Adipocyte (in vitro differentiated cells): Measurements from ENCODE around the gene NHSL2.

Experiments
- DNase-seq: peaks from one replicate; pipeline ENCODE4 v3.0.0-alpha.2; 2015; ENCODE audit warnings: low read depth
- H3K27me3 ChIP-seq: replicated peaks from 2 replicates; pipeline ENCODE4 v1.7.0; 2013; ENCODE audit warnings: mild to moderate bottlenecking, low read length, moderate library complexity; ENCODE audit not compliant: control insufficient read depth, insufficient read depth
- H3K36me3 ChIP-seq: 2 replicates; pipeline ENCODE4 v1.7.0; 2013; ENCODE audit warnings: low read length, mild to moderate bottlenecking, moderate library complexity; ENCODE audit not compliant: control insufficient read depth, insufficient read depth, severe bottlenecking
- H3K4me1 ChIP-seq: 2 replicates; pipeline ENCODE4 v1.7.0; 2013; ENCODE audit warnings: mild to moderate bottlenecking, low read length, moderate library complexity; ENCODE audit not compliant: control insufficient read depth, insufficient read depth
- H3K4me3 ChIP-seq: 2 replicates; pipeline ENCODE4 v1.7.0; 2013; ENCODE audit warnings: mild to moderate bottlenecking, low read length, moderate library complexity
- H3K9ac ChIP-seq: 2 replicates; pipeline ENCODE4 v1.7.0; 2013; ENCODE audit warnings: mild to moderate bottlenecking, low read length, moderate library complexity
- H3K9me3 ChIP-seq: 2 replicates; pipeline ENCODE4 v1.7.0; 2013; ENCODE audit warnings: mild to moderate bottlenecking, low read length, moderate library complexity; ENCODE audit not compliant: control insufficient read depth

NHSL2 gene

GRCh38 chrX:72020788-72021187 lies 110.1 kb downstream of the NHSL2 start:
- H3K4me1 ChIP-seq = peaks cover 18% of the 10 kb centered on the region
- no peaks in the 10 kb centered on the region for H3K9me3 ChIP-seq
- peaks cover 30% of the 10 kb centered on the region for H3K27me3 ChIP-seq
- DNase-seq = no peak
- H3K4me3 ChIP-seq = no peak overlapping the region
- H3K9ac ChIP-seq = no peak overlapping the region
- H3K36me3 ChIP-seq = no peaks in the 10 kb centered on the region

GRCh38 chrX:72021975-72022374 lies 111.3 kb downstream of the NHSL2 start:
- H3K4me1 ChIP-seq = peaks cover 18% of the 10 kb centered on the region
- H3K9me3 ChIP-seq = no peaks in the 10 kb centered on the region
- H3K27me3 ChIP-seq = peaks cover 39% of the 10 kb centered on the region
- no peak overlapping the region for H3K4me3 ChIP-seq
- no peak overlapping the region for H3K9ac ChIP-seq
- H3K36me3 ChIP-seq = no peaks in the 10 kb centered on the region
- DNase-seq = peak; percentile 31

- Histone ChIP-seq H3K9me3 (no peaks in the 10 kb centered on the region), H3K27me3 (peaks cover 33% of the 10 kb centered on the region), H3K36me3 (no peaks in the 10 kb centered on the region), H3K4me3 (no peak overlapping the region), H3K4me1 (peaks cover 24% of the 10 kb centered on the region), H3K9ac (no peak overlapping the region)
- DNase-seq = no peak
These were observed 112.4 kb downstream of the NHSL2 start for GRCh38 chrX:72023071-72023470.

GRCh38 chrX:72025236-72025770 lies 114.7 kb downstream of the NHSL2 start:
- Histone ChIP-seq H3K9me3 (no peaks in the 10 kb centered on the region), H3K4me3 (no peak overlapping the region), H3K9ac (no peak overlapping the region), H3K4me1 (peaks cover 26% of the 10 kb centered on the region), H3K27me3 (peaks cover 37% of the 10 kb centered on the region), H3K36me3 (no peaks in the 10 kb centered on the region)
- DNase-seq = no peak

- no peaks in the 10 kb centered on the region for H3K36me3 ChIP-seq
- no peak overlapping the region for H3K4me3 ChIP-seq
- H3K27me3 ChIP-seq = peaks cover 39% of the 10 kb centered on the region
- no peak for DNase-seq
- peaks cover 24% of the 10 kb centered on the region for H3K4me1 ChIP-seq
- H3K9me3 ChIP-seq = no peaks in the 10 kb centered on the region
- no peak overlapping the region for H3K9ac ChIP-seq
These were observed 115.8 kb downstream of the NHSL2 start for GRCh38 chrX:72026341-72027023.

GRCh38 chrX:72027024-72027913 lies 116.6 kb downstream of the NHSL2 start:
- peak; percentile 54 for DNase-seq
- H3K9ac ChIP-seq = peak overlapping the region; percentile 46

GRCh38 chrX:72027914-72028307 lies 117.3 kb downstream of the NHSL2 start:
- H3K4me1 ChIP-seq = peaks cover 24% of the 10 kb centered on the region
- no peak for DNase-seq
- H3K4me3 ChIP-seq = no peak overlapping the region
- H3K27me3 ChIP-seq = peaks cover 39% of the 10 kb centered on the region
- no peak overlapping the region for H3K9ac ChIP-seq
- H3K9me3 ChIP-seq = no peaks in the 10 kb centered on the region
- H3K36me3 ChIP-seq = no peaks in the 10 kb centered on the region

More at GRCh38 chrX:72027024-72027913, 116.6 kb downstream of the NHSL2 start:
- H3K27me3 ChIP-seq = peaks cover 39% of the 10 kb centered on the region
- no peaks in the 10 kb centered on the region for H3K36me3 ChIP-seq
- H3K4me3 ChIP-seq = peak overlapping the region; percentile 33
- H3K9me3 ChIP-seq = no peaks in the 10 kb centered on the region
- peaks cover 24% of the 10 kb centered on the region for H3K4me1 ChIP-seq

- no peak overlapping the region for H3K9ac ChIP-seq
- H3K4me3 ChIP-seq = no peak overlapping the region
- DNase-seq = no peak
These were observed 118.2 kb downstream of the NHSL2 start for GRCh38 chrX:72028701-72029470.

GRCh38 chrX:72029483-72030411 lies 119.1 kb downstream of the NHSL2 start:
- peak; percentile 66 for DNase-seq
- peaks cover 38% of the 10 kb centered on the region for H3K27me3 ChIP-seq
- H3K36me3 ChIP-seq = no peaks in the 10 kb centered on the region
- peaks cover 24% of the 10 kb centered on the region for H3K4me1 ChIP-seq
- no peak overlapping the region for H3K4me3 ChIP-seq
- no peak overlapping the region for H3K9ac ChIP-seq
- H3K9me3 ChIP-seq = no peaks in the 10 kb centered on the region

More at GRCh38 chrX:72028701-72029470, 118.2 kb downstream of the NHSL2 start:
- Histone ChIP-seq H3K36me3 (no peaks in the 10 kb centered on the region), H3K27me3 (peaks cover 36% of the 10 kb centered on the region), H3K4me1 (peaks cover 24% of the 10 kb centered on the region), H3K9me3 (no peaks in the 10 kb centered on the region)

- Histone ChIP-seq H3K27me3 (peaks cover 36% of the 10 kb centered on the region), H3K4me1 (peaks cover 24% of the 10 kb centered on the region), H3K9me3 (no peaks in the 10 kb centered on the region), H3K36me3 (no peaks in the 10 kb centered on the region), H3K4me3 (no peak overlapping the region), H3K9ac (no peak overlapping the region)
- DNase-seq = no peak
These were observed 119.8 kb downstream of the NHSL2 start for GRCh38 chrX:72030431-72030830.
